ENCODE measurements around the gene TADA2B.

The TADA2B gene

GRCh38 chr4:7041246-7041645 is 1.9 kb upstream of the TADA2B start:
- H3K4me3 ChIP-seq (ENCODE audit: low read length) = no peak overlapping the region
- TF ChIP-seq ZNF274 (IDR thresholded peaks at IDR 0.05; ENCODE audit: low read depth, low read length) = no peak

- H3K4me3 ChIP-seq (ENCODE audit: low read length) = peak overlapping the region; percentile 82; the same call in 1 of the 2 replicates
- no peak for TF ChIP-seq ZNF274 (IDR thresholded peaks at IDR 0.05; ENCODE audit: low read depth, low read length)
These were observed 1.2 kb upstream of the TADA2B start for GRCh38 chr4:7041801-7042502.

DNA sequence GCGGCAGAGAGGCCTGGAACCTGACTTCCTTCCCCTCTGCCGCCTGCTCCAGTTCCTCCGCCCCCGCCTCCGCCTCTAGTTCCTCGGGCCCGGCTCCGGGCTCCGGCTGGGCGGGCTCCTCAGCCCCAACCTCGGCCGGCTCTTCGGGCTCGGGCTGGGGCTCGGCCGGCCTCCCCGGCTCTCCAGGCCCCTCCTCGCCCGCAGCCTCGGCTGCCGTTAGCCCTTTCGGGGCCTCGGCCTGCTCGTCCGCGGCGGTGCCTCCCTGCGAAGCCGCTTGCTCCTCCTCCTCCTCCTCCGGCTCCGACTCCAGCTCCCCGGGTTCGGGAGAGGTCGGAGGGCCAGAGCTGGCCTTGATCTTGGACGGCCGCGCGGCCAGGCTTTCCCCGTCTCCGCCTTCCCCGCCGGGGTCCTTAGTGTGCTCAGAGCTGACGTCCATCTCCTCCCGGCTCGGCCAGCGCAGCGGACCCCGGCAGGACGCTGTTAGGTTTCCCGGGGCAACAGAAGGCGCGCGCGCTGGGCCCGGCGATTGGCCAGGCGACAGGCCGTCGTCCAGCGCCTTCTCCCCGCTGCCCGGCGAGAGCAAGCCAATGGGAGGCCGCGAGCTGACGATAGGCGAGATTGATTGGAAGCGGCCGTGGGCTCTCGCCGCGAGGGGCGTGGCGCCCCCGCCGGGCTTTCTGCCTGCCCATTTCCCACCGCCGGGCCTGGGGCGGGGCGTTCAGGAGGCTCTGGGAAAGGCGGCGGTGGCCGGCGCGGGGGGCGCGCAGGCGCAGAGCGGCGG is 479 bp upstream of the TADA2B start:
- peak overlapping the region; percentile 82; the same call in 1 of the 2 replicates for H3K4me3 ChIP-seq (ENCODE audit: low read length)
- TF ChIP-seq ZNF274 (IDR thresholded peaks at IDR 0.05; ENCODE audit: low read depth, low read length) = no peak

DNA sequence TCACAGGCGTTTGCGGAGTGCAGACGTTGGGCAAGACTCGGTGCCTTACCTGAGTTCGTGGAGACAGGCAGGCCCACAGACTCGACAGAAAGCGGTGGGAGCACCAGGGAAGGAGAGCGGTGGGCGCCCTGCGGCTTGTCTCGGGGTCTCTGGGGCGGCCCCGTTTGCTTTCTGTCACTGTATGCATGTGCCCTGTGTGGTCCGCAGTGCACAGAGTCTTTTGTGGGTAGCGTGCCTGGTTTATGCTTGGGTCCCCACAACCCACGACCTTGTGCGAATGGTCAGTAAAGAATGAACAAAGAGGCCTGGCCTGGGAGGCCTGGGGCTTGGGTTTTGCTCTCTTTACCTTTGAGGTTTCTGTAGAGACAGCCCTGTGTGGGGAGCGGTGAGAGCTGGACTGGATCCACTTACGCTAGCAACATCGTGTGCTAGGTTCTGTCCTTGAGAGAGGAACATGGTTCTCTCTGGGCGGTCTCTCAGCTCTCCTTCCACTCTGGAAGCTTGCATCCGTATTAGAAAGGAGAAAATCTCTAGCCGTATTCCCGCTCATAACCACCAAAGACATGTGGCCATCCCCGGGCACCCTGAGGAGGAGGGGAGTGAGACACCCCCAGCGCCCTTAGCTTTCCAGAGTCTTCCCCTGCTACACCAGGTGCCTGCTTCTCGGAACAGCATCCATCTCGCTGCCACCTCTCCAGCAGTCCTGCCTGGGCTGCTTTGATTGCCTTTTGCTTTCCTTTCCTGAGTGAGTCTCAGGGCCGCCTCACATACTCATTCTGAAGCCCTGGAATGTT is 1.2 kb downstream of the TADA2B start:
- H3K4me3 ChIP-seq (ENCODE audit: low read length) = peak overlapping the region; percentile 95
- no peak for TF ChIP-seq ZNF274 (IDR thresholded peaks at IDR 0.05; ENCODE audit: low read depth, low read length)

GRCh38 chr4:7045553-7045952 is 2.4 kb downstream of the TADA2B start:
- TF ChIP-seq ZNF274 (IDR thresholded peaks at IDR 0.05; ENCODE audit: low read depth, low read length) = no peak
- H3K4me3 ChIP-seq (ENCODE audit: low read length) = peak overlapping the region; percentile 4; the same call in 1 of the 2 replicates

GRCh38 chr4:7045961-7046921 is 3.1 kb downstream of the TADA2B start:
- no peak overlapping the region; the same call in 1 of the 2 replicates for H3K4me3 ChIP-seq (ENCODE audit: low read length)
- no peak for TF ChIP-seq ZNF274 (IDR thresholded peaks at IDR 0.05; ENCODE audit: low read depth, low read length)

GRCh38 chr4:7046971-7047370 is 3.8 kb downstream of the TADA2B start:
- H3K4me3 ChIP-seq (ENCODE audit: low read length) = no peak overlapping the region
- no peak for TF ChIP-seq ZNF274 (IDR thresholded peaks at IDR 0.05; ENCODE audit: low read depth, low read length)

- no peak overlapping the region for H3K4me3 ChIP-seq (ENCODE audit: low read length)
- no peak for TF ChIP-seq ZNF274 (IDR thresholded peaks at IDR 0.05; ENCODE audit: low read depth, low read length)
These were observed 5.5 kb downstream of the TADA2B start for GRCh38 chr4:7048642-7049041.

GRCh38 chr4:7049295-7049694 is 6.1 kb downstream of the TADA2B start:
- no peak overlapping the region for H3K4me3 ChIP-seq (ENCODE audit: low read length)
- TF ChIP-seq ZNF274 (IDR thresholded peaks at IDR 0.05; ENCODE audit: low read depth, low read length) = no peak

DNA sequence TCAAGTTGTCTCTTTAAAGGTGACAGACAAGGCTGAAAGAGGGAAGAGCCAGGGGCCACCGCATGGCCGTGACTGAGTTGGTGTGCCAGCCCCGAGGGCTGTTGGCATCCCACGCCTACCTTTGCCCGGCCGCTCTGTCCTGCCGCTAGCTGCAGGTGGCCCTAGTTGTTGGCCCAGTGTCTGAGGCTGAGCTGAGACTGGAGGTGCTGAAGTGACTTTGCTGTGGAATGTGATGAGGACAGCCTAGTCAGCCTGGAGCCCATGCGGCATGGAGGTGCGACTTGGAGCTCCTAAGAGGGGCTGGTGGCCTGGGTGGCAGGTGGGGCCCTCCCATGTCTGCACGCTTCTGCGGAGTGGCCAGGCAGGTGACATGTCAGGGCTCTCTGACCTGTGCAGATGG is 6.6 kb downstream of the TADA2B start:
- H3K4me3 ChIP-seq (ENCODE audit: low read length) = no peak overlapping the region
- no peak for TF ChIP-seq ZNF274 (IDR thresholded peaks at IDR 0.05; ENCODE audit: low read depth, low read length)

DNA sequence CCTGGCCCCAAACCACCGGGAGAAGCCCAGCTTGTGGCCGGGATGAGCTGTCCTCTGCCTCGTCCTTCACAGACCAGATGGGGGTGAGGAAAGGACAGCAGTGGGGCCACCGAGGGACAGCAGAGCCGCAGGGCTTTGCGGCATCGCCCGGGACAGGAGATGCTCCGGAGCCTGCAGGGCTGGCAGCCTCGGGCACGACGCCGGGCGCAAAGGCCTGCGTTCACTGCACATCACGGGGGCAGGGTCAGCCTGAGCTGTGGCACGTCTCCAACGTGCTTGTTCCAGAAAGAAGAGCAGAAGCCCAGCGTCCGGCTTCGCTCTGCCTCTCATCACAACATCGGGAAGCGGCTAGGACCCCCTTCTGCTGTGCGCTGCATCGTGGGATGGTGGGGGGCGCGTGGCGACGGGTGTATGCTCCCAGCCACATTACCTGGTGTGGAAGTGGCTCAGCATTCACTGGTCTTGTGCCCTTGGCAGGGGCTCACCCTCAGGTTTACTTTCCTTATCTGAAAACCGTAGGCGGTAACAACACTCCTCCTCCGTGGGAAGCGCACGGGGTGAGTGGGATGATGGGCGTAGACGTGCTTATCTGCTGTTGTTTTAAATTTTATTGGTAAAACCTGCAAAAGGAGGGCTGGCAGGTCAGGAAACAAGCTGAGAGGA is 7.4 kb downstream of the TADA2B start:
- TF ChIP-seq ZNF274 (IDR thresholded peaks at IDR 0.05; ENCODE audit: low read depth, low read length) = no peak
- H3K4me3 ChIP-seq (ENCODE audit: low read length) = no peak overlapping the region

DNA sequence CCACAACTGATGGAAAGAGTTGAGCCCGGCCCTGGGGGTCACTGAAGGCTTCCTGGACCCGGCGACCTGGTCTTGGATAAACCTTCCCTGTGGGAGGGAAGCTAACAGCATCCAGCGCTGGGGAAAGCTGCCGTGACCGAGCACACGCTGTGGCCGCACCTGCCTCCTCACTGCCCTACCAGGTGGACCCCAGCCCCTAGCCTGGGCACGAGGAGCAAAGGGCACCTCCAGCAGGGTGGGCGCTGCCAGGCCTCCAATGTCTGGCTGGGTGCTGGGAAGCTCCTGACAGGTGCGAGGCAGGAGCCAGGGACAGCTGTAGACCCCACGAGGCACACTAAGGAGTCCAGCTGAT is 7.9 kb downstream of the TADA2B start:
- no peak overlapping the region for H3K4me3 ChIP-seq (ENCODE audit: low read length)
- no peak for TF ChIP-seq ZNF274 (IDR thresholded peaks at IDR 0.05; ENCODE audit: low read depth, low read length)

- no peak for TF ChIP-seq ZNF274 (IDR thresholded peaks at IDR 0.05; ENCODE audit: low read depth, low read length)
These were observed 8.7 kb downstream of the TADA2B start for GRCh38 chr4:7051905-7052304.

More at GRCh38 chr4:7051905-7052304, 8.7 kb downstream of the TADA2B start:
- no peak overlapping the region for H3K4me3 ChIP-seq (ENCODE audit: low read length)
